ENCODE results near the gene APEX1. TPM values are rescaled to one million over a fixed set of nuclear protein-coding genes. Genes with fewer than 3 reads are reported as not detected.

APEX1 gene
- total RNA-seq, 2 donors from 2014 or later = 119 to 169 TPM

DNA sequence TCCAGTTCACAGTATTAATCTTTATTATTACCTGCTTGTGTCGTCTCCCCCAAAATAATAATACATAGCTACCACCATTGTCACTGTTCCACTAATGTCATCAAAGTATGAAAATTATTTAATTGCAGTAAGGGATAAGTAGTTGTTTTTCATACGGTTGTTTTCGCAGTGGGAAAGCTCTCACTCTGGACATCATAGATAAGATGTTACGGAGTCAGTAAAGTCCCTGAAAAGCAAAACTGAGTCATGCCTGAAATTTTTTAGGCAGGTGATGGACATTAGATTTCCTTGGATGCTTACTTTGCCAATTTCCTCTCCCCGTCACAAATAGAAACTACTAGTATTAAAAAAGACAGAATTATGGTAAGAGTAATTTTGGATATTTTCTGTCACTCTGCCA is 27.4 kb downstream of the APEX1 start:
- TF ChIP-seq, protein P1, sequence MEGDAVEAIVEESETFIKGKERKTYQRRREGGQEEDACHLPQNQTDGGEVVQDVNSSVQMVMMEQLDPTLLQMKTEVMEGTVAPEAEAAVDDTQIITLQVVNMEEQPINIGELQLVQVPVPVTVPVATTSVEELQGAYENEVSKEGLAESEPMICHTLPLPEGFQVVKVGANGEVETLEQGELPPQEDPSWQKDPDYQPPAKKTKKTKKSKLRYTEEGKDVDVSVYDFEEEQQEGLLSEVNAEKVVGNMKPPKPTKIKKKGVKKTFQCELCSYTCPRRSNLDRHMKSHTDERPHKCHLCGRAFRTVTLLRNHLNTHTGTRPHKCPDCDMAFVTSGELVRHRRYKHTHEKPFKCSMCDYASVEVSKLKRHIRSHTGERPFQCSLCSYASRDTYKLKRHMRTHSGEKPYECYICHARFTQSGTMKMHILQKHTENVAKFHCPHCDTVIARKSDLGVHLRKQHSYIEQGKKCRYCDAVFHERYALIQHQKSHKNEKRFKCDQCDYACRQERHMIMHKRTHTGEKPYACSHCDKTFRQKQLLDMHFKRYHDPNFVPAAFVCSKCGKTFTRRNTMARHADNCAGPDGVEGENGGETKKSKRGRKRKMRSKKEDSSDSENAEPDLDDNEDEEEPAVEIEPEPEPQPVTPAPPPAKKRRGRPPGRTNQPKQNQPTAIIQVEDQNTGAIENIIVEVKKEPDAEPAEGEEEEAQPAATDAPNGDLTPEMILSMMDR (IDR thresholded peaks at IDR 0.05) = no peak
- H3K4me1 ChIP-seq = no peaks in the 10 kb centered on the region
- no peaks in the 10 kb centered on the region for H3K27me3 ChIP-seq
- no peaks in the 10 kb centered on the region for H3K36me3 ChIP-seq
- no peak overlapping the region for H3K9ac ChIP-seq (ENCODE audit: low read depth in 2 of 2, low read length in 2 of 2)
- no peak overlapping the region for H3K4me3 ChIP-seq
- no peak overlapping the region for H3K27ac ChIP-seq
- no peaks in the 10 kb centered on the region for H3K9me3 ChIP-seq
- DNase-seq = no peak
- intact Hi-C loops (cut with DNase I) = no loop called here

GRCh38 chr14:20485900-20486299 is 30.9 kb downstream of the APEX1 start:
- Histone ChIP-seq H3K9me3 (no peaks in the 10 kb centered on the region), H3K27me3 (no peaks in the 10 kb centered on the region), H3K36me3 (no peaks in the 10 kb centered on the region), H3K4me3 (no peak overlapping the region), H3K4me1 (no peaks in the 10 kb centered on the region), H3K9ac (ENCODE audit: low read depth in 2 of 2, low read length in 2 of 2) (no peak overlapping the region), H3K27ac (no peak overlapping the region)
- DNase-seq = no peak
- intact Hi-C loops (cut with DNase I) = no loop called here
- TF ChIP-seq, protein P1 (IDR thresholded peaks at IDR 0.05) = no peak

DNA sequence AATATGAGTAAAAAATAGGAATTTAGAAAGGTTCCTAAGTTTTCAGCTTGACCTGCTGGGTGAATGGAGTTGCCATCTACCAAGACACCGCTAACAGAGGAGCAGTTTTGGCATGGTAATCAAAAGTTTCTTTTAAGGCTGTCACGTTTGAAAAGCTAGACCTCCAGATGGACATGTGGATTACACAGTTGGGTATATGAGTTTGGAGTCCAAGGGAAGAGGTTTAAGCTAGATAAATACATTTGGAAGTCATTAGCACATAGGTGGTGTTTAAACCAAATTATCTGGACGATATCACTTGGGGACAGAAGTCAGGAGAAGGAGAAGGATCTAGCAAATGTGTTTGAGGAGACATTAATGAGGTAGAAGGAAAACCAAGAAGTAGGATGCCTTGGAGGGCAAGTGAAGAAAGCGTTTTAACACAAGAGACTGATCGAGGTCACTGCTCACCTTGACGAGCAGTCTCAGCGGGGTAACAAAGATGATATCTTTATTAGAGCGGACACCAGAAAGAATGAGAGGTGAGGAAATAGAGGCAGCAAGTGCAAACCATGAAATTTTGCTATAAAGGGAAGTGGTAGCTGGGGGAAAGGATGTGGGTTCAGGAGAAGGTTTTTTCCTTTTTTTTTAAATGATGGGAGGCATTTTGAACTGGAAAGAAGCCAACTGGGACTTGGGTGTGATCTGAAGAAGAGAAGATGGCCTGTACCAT is 31.8 kb downstream of the APEX1 start:
- Histone ChIP-seq H3K4me3 (no peak overlapping the region), H3K27me3 (no peaks in the 10 kb centered on the region), H3K36me3 (no peaks in the 10 kb centered on the region), H3K27ac (no peak overlapping the region), H3K9me3 (no peaks in the 10 kb centered on the region), H3K4me1 (no peaks in the 10 kb centered on the region), H3K9ac (ENCODE audit: low read depth in 2 of 2, low read length in 2 of 2) (no peak overlapping the region)
- no peak for DNase-seq
- intact Hi-C loops (cut with DNase I) = no loop called here
- TF ChIP-seq, protein P1 (IDR thresholded peaks at IDR 0.05) = no peak

DNA sequence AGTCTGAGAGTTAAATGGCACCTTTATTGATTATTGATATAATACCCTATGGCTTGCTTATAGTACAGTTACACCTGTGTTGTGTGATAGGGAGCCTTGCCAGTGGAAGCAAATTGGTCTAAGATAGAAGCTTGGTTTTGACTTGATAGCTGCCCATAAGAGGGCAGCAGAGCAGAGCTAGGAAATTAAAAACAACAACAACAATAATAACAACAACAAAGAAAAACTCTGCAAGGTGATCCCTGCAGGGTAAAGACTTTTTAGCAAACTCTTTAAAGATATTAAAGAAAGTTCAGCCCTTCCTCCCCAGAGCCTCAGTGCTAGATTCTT is 32.3 kb downstream of the APEX1 start:
- H3K36me3 ChIP-seq = no peaks in the 10 kb centered on the region

GRCh38 chr14:20489093-20489994 is 34.3 kb downstream of the APEX1 start:
- DNase-seq = no peak
- no peaks in the 10 kb centered on the region for H3K27me3 ChIP-seq
- H3K4me1 ChIP-seq = no peaks in the 10 kb centered on the region
- no peak overlapping the region for H3K9ac ChIP-seq (ENCODE audit: low read depth in 2 of 2, low read length in 2 of 2)
- no peaks in the 10 kb centered on the region for H3K36me3 ChIP-seq
- intact Hi-C loops (cut with DNase I) = no loop called here
- H3K27ac ChIP-seq = no peak overlapping the region
- TF ChIP-seq, protein P1 (IDR thresholded peaks at IDR 0.05) = no peak
- no peaks in the 10 kb centered on the region for H3K9me3 ChIP-seq
- no peak overlapping the region for H3K4me3 ChIP-seq

More for the DNA sequence above, 32.3 kb downstream of the APEX1 start:
- H3K4me1 ChIP-seq = no peaks in the 10 kb centered on the region
- H3K27me3 ChIP-seq = no peaks in the 10 kb centered on the region
- no peaks in the 10 kb centered on the region for H3K9me3 ChIP-seq
- H3K9ac ChIP-seq (ENCODE audit: low read depth in 2 of 2, low read length in 2 of 2) = no peak overlapping the region
- intact Hi-C loops (cut with DNase I) = no loop called here
- H3K4me3 ChIP-seq = no peak overlapping the region
- no peak overlapping the region for H3K27ac ChIP-seq
- TF ChIP-seq, protein P1 (IDR thresholded peaks at IDR 0.05) = no peak
- DNase-seq = no peak

Data from colonic mucosa (tissue), 4 donors.